ENCODE measurements around the gene PLSCR3. TPM values are rescaled to one million over a fixed set of nuclear protein-coding genes. Genes with fewer than 3 reads are reported as not detected.

Gene PLSCR3
- total and polyA plus RNA-seq, 2 experiments from 2014 or later, result 25.9 to 40.3 TPM

GRCh38 chr17:7425316-7425715 is 31.0 kb upstream of the PLSCR3 start, which contains the start of gene SPEM2:
Gene SPEM2, plus strand, starts transcription at chr17:7425616. Its CDS starts 73 bp downstream, at chr17:7425689.
- Histone ChIP-seq H3K27ac (no peak within 1 kb of the TSS), H3K9me3 (ENCODE audit: low read depth) (no peaks in the 10 kb centered on the region), H3K36me3 (no peaks in the 10 kb centered on the region), H3K27me3 (no peaks in the 10 kb centered on the region), H3K4me1 (ENCODE audit: low read depth) (no peaks in the 10 kb centered on the region), H3K4me3 (no peak within 1 kb of the TSS)
- DNase-seq (ENCODE audit: low read depth in 1 of 2, low spot score in 1 of 2), result no peak
- no peak for TF ChIP-seq CTCF (IDR thresholded peaks at IDR 0.05; ENCODE audit: low read depth, low read length)

DNA sequence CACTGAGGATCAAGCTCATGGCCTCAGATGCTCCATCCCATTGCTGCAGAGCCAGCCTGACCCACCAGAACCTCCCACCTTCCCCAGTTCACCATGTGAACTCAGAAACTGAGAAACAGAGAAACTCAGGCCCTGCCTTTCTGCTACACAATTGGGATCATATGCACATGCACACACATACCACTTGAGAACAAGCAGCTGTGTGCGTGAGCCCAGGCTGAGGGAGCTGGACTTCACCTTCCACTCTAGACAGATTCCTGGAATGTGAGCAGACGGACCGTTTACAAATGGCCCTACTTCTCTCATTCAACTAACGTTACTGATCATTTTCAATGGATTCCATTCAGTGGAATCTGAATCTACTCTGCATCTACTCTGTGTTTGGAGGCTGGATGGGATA is 29.4 kb upstream of the PLSCR3 start:
- H3K36me3 ChIP-seq, result no peaks in the 10 kb centered on the region
- no peaks in the 10 kb centered on the region for H3K9me3 ChIP-seq (ENCODE audit: low read depth)

DNA sequence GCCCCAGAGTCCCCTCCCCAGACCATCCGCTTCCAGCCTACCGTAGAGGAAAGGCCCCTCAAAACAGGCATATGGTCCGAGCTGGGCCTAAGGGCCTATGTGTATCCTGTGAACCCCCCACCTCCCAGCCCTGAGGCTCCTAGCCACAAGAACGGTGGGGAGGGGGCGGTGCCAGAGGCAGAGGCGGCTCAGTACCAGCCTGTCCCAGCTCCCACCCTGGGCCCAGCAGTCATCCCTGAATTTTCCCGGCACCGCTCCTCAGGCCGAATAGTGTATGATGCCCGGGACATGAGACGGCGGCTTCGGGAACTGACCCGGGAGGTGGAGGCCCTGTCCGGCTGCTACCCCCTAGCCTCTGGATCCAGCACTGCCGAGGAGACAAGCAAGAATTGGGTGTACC is 26.9 kb upstream of the PLSCR3 start:
- Histone ChIP-seq H3K27me3 (no peaks in the 10 kb centered on the region), H3K36me3 (peaks cover 5% of the 10 kb centered on the region), H3K27ac (no peak overlapping the region), H3K4me1 (ENCODE audit: low read depth) (no peaks in the 10 kb centered on the region), H3K9me3 (ENCODE audit: low read depth) (no peaks in the 10 kb centered on the region), H3K4me3 (no peak overlapping the region)
- DNase-seq (ENCODE audit: low read depth in 1 of 2, low spot score in 1 of 2), result no peak
- no peak for TF ChIP-seq CTCF (IDR thresholded peaks at IDR 0.05; ENCODE audit: low read depth, low read length)

More for the DNA sequence above, 29.4 kb upstream of the PLSCR3 start:
- no peak for DNase-seq (ENCODE audit: low read depth in 1 of 2, low spot score in 1 of 2)
- H3K4me1 ChIP-seq (ENCODE audit: low read depth), result no peaks in the 10 kb centered on the region
- no peak overlapping the region for H3K4me3 ChIP-seq
- TF ChIP-seq CTCF (IDR thresholded peaks at IDR 0.05; ENCODE audit: low read depth, low read length), result no peak
- no peaks in the 10 kb centered on the region for H3K27me3 ChIP-seq
- no peak overlapping the region for H3K27ac ChIP-seq

GRCh38 chr17:7419819-7420610 is 25.7 kb upstream of the PLSCR3 start, which contains the start of gene SPEM1:
Gene SPEM1, plus strand, starts transcription at chr17:7420324. Its CDS starts 61 bp downstream, at chr17:7420385.
- TF ChIP-seq CTCF (IDR thresholded peaks at IDR 0.05; ENCODE audit: low read depth, low read length), result no peak
- no peaks in the 10 kb centered on the region for H3K4me1 ChIP-seq (ENCODE audit: low read depth)
- H3K27ac ChIP-seq, result no peak within 1 kb of the TSS
- DNase-seq (ENCODE audit: low read depth in 1 of 2, low spot score in 1 of 2), result no peak
- H3K36me3 ChIP-seq, result peaks cover 9% of the 10 kb centered on the region
- H3K27me3 ChIP-seq, result no peaks in the 10 kb centered on the region
- H3K4me3 ChIP-seq, result no peak within 1 kb of the TSS
- no peaks in the 10 kb centered on the region for H3K9me3 ChIP-seq (ENCODE audit: low read depth)

GRCh38 chr17:7418472-7419152 is 24.3 kb upstream of the PLSCR3 start:
- no peak for TF ChIP-seq CTCF (IDR thresholded peaks at IDR 0.05; ENCODE audit: low read depth, low read length)
- Histone ChIP-seq H3K4me3 (no peak overlapping the region), H3K27ac (no peak overlapping the region), H3K27me3 (no peaks in the 10 kb centered on the region), H3K4me1 (ENCODE audit: low read depth) (no peaks in the 10 kb centered on the region), H3K9me3 (ENCODE audit: low read depth) (no peaks in the 10 kb centered on the region), H3K36me3 (peaks cover 9% of the 10 kb centered on the region)
- DNase-seq (ENCODE audit: low read depth in 1 of 2, low spot score in 1 of 2), result no peak
